Activated naive CD8-positive, alpha-beta T cell (primary cell): ENCODE measurements around the gene PCSK7.
"Not testable (repeated sequence)": the region's sequence is repeated elsewhere in the genome, so short reads cannot be mapped to it uniquely, and the experiment has no call there.

Source experiments
- H3K27ac Mint-ChIP-seq: one replicate; pipeline ENCODE4 v1.8.0; 2021; ENCODE audit warnings: mixed read lengths
- H3K27me3 Mint-ChIP-seq: one replicate; pipeline ENCODE4 v1.8.0; 2021; ENCODE audit warnings: mixed read lengths
- H3K36me3 Mint-ChIP-seq: one replicate; pipeline ENCODE4 v1.8.0; 2021; ENCODE audit warnings: mixed read lengths
- H3K4me1 Mint-ChIP-seq: one replicate; pipeline ENCODE4 v1.8.0; 2021; ENCODE audit warnings: low read depth, mixed read lengths
- H3K4me3 Mint-ChIP-seq: one replicate; pipeline ENCODE4 v1.8.0; 2021; ENCODE audit warnings: mild to moderate bottlenecking, mixed read lengths
- H3K9me3 Mint-ChIP-seq: one replicate; pipeline ENCODE4 v1.8.0; 2021; ENCODE audit warnings: low read depth, mixed read lengths

Gene PCSK7

DNA sequence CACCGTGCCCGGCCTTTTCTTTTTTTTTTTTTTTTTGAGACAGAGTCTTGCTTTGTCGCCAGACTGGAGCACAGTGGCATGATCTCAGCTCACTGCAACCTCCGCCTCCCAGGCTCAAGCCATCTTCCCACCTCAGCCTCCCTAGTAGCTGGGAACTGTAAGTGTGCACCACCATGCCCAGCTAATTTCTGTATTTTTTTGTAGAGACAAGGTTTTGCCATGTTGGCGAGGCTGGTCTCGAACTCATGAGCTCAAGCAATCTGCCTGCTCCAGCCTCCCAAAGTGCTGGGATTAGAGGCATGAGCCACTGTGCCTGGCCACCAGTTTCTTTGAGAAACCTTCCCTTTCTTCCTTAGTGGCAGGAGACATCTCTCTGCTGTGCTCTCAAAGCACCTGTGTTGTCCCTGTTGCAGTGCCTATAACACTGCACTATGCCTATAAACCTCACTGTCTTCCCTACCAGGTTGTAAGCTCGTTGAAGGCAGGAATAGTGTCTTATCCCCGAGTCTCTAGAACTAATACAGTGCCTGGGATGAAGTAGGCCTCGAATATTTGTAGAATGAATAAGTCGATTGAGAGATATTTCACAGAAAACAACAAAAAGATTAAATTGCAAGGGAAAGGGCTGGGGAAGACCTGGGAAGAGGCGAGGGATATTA, 19.0 kb downstream of the PCSK7 start:
- Mint-ChIP-seq H3K27me3 (no peaks in the 10 kb centered on the region), H3K9me3 (no peaks in the 10 kb centered on the region), H3K4me1 (peaks cover 3% of the 10 kb centered on the region), H3K27ac (peak overlapping the region; percentile 37), H3K4me3 (no peak overlapping the region), H3K36me3 (peaks cover 7% of the 10 kb centered on the region)

- H3K9me3 Mint-ChIP-seq: no peaks in the 10 kb centered on the region
- H3K4me1 Mint-ChIP-seq: peaks cover 3% of the 10 kb centered on the region
- no peaks in the 10 kb centered on the region for H3K27me3 Mint-ChIP-seq
- no peak overlapping the region for H3K4me3 Mint-ChIP-seq
- peak overlapping the region; percentile 47 for H3K27ac Mint-ChIP-seq
- peaks cover 7% of the 10 kb centered on the region for H3K36me3 Mint-ChIP-seq
Observed at GRCh38 chr11:117210620-117211019, 21.3 kb downstream of the PCSK7 start.

DNA sequence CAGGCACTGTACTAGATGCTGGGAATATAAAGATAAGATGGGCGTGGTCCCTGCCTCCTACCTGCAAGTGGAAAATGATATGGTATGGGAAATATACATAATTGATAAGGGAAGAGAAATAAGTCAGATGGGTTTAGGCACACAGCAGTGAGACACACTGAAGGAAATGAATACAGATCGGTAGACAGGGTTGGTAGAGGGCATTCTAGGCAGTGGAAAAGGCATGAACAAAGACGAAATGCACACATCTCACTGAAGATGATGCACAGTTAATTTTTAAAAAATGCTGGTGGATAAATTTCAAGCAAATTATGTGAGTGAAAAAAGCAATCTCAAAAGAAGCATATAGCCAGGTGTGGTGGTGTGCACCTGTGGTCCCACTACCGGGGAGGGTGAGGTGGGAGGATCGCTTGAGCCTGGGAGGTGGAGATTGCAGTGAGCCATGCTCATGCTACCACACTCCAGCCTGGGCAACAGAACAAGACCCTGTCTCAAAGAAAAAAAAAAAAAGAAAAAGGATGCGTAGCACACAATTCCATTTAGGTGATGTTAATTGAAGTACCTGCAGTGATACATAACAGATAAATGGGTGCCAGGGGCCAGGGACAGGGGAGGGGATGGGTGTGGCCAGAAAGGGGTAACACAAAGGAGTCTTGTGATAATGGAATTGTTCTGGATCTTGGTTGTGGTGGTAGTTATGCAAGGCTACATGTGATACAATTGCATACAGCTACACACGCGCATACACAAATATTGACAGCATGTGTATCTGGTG, 22.3 kb downstream of the PCSK7 start:
- H3K27ac Mint-ChIP-seq, H3K4me3 Mint-ChIP-seq, H3K27me3 Mint-ChIP-seq, H3K9me3 Mint-ChIP-seq, H3K4me1 Mint-ChIP-seq, H3K36me3 Mint-ChIP-seq: not testable (repeated sequence)

DNA sequence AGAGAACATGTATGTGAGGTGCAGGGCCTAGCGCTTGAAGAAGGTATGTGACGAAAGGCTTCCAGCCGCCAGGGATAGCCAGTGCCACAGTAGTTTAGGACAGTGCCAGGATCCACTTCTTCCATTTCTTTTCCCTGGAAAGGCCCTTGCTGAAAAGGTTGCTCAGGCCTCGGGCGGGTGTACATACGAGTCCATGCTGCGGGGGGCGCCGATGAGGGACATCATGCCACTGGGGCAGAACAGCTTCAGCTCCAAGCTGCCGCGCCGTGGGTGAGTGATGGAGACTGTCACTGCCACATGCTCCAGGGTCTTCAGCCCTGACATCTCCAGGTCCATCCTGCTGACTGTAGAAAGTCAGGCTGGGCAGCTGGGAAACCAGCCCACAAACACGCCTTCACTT, 23.2 kb downstream of the PCSK7 start:
- H3K4me3 Mint-ChIP-seq, H3K9me3 Mint-ChIP-seq, H3K27me3 Mint-ChIP-seq, H3K36me3 Mint-ChIP-seq, H3K4me1 Mint-ChIP-seq, H3K27ac Mint-ChIP-seq: not testable (repeated sequence)

GRCh38 chr11:117207481-117207880, 24.4 kb downstream of the PCSK7 start:
- H3K9me3 Mint-ChIP-seq, H3K27me3 Mint-ChIP-seq, H3K4me1 Mint-ChIP-seq, H3K4me3 Mint-ChIP-seq, H3K27ac Mint-ChIP-seq, H3K36me3 Mint-ChIP-seq: not testable (repeated sequence)

- H3K4me3 Mint-ChIP-seq, H3K27ac Mint-ChIP-seq, H3K4me1 Mint-ChIP-seq, H3K36me3 Mint-ChIP-seq, H3K27me3 Mint-ChIP-seq, H3K9me3 Mint-ChIP-seq: not testable (repeated sequence)
Observed at GRCh38 chr11:117206859-117207258, 25.0 kb downstream of the PCSK7 start.

GRCh38 chr11:117206111-117206510, 25.8 kb downstream of the PCSK7 start:
- not testable (repeated sequence) for H3K27me3 Mint-ChIP-seq, H3K4me3 Mint-ChIP-seq, H3K36me3 Mint-ChIP-seq, H3K27ac Mint-ChIP-seq, H3K4me1 Mint-ChIP-seq, H3K9me3 Mint-ChIP-seq

DNA sequence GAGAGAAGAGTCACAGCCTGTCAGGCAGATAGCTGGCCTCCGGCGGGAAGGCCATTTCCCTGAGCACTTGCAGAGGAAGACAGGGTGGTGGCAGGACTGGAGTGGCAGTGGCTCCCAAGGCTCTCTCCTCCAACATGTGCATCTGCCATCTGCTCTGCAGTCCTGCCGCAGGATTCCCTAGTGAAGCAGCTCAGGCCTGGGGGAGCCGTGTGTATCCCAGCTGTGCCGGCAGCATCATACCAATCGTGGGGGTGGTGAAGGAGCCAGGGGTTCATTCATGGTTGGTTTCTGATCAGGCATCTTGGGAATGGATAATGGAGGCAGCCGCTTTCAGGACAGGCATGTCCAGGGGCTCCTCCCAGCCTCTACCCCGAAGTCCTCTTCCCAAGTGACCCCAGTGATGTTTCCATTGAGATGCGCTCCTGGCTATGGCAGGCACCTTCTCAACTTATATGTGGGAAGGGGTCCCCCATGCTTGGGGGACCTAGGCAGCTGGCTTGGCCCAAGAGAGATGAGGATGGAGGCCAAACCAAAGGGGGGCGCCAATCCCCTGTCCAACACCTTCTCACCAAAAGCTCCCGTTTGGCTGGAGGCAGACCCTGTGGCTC, 26.6 kb downstream of the PCSK7 start:
- H3K4me1 Mint-ChIP-seq: no peaks in the 10 kb centered on the region

DNA sequence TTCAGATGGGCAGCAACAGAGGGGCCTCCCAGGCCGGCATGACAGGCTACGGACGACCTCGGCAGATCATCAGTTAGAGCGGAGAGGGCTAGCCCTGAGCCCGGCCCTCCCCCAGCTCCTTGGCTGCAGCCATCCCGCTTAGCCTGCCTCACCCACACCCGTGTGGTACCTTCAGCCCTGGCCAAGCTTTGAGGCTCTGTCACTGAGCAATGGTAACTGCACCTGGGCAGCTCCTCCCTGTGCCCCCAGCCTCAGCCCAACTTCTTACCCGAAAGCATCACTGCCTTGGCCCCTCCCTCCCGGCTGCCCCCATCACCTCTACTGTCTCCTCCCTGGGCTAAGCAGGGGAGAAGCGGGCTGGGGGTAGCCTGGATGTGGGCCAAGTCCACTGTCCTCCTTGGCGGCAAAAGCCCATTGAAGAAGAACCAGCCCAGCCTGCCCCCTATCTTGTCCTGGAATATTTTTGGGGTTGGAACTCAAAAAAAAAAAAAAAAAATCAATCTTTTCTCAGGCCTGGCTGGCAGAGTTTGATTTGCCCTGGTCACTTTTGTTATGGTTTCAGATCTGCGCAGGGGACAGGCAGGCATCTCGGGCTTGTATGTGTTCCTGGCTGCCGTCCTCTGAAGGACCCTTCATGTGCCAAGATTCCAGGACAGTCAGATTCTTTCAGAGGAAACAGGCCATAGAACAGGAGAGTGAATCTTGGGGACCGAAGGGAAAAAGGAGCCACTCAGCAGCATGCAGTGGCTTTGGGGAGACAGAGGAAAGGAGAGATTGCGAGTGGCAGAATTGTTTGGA, 27.4 kb downstream of the PCSK7 start:
- H3K27ac Mint-ChIP-seq: peak overlapping the region; percentile 28
- no peak overlapping the region for H3K4me3 Mint-ChIP-seq
- no peaks in the 10 kb centered on the region for H3K4me1 Mint-ChIP-seq
- H3K27me3 Mint-ChIP-seq: no peaks in the 10 kb centered on the region
- H3K36me3 Mint-ChIP-seq: peaks cover 2% of the 10 kb centered on the region
- no peaks in the 10 kb centered on the region for H3K9me3 Mint-ChIP-seq

More for the DNA sequence above, 26.6 kb downstream of the PCSK7 start:
- H3K36me3 Mint-ChIP-seq: peaks cover 2% of the 10 kb centered on the region
- no peak overlapping the region for H3K4me3 Mint-ChIP-seq
- peak overlapping the region; percentile 34 for H3K27ac Mint-ChIP-seq
- H3K27me3 Mint-ChIP-seq: no peaks in the 10 kb centered on the region
- H3K9me3 Mint-ChIP-seq: no peaks in the 10 kb centered on the region

DNA sequence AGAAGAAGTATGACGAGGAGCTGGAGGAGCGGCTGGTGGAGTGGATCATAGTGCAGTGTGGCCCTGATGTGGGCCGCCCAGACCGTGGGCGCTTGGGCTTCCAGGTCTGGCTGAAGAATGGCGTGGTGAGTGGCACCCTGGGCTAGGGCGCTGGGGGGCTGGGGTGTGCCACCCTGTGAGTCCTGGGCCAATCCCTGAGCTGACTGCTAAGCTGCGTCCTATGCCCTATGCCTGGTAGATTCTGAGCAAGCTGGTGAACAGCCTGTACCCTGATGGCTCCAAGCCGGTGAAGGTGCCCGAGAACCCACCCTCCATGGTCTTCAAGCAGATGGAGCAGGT, 28.8 kb downstream of the PCSK7 start:
- Mint-ChIP-seq H3K27ac (peak overlapping the region; percentile 41), H3K4me1 (no peaks in the 10 kb centered on the region), H3K9me3 (no peaks in the 10 kb centered on the region), H3K36me3 (peaks cover 2% of the 10 kb centered on the region), H3K27me3 (no peaks in the 10 kb centered on the region), H3K4me3 (no peak overlapping the region)

- no peaks in the 10 kb centered on the region for H3K4me1 Mint-ChIP-seq
- no peaks in the 10 kb centered on the region for H3K9me3 Mint-ChIP-seq
- peaks cover 2% of the 10 kb centered on the region for H3K36me3 Mint-ChIP-seq
- no peak overlapping the region for H3K4me3 Mint-ChIP-seq
- H3K27me3 Mint-ChIP-seq: no peaks in the 10 kb centered on the region
- H3K27ac Mint-ChIP-seq: no peak overlapping the region
Observed at GRCh38 chr11:117202386-117203068, 29.3 kb downstream of the PCSK7 start.

- no peaks in the 10 kb centered on the region for H3K4me1 Mint-ChIP-seq
- H3K4me3 Mint-ChIP-seq: no peak overlapping the region
- no peaks in the 10 kb centered on the region for H3K9me3 Mint-ChIP-seq
- peaks cover 2% of the 10 kb centered on the region for H3K36me3 Mint-ChIP-seq
- no peaks in the 10 kb centered on the region for H3K27me3 Mint-ChIP-seq
- peak overlapping the region; percentile 16 for H3K27ac Mint-ChIP-seq
Observed at GRCh38 chr11:117201658-117202305, 30.1 kb downstream of the PCSK7 start.

DNA sequence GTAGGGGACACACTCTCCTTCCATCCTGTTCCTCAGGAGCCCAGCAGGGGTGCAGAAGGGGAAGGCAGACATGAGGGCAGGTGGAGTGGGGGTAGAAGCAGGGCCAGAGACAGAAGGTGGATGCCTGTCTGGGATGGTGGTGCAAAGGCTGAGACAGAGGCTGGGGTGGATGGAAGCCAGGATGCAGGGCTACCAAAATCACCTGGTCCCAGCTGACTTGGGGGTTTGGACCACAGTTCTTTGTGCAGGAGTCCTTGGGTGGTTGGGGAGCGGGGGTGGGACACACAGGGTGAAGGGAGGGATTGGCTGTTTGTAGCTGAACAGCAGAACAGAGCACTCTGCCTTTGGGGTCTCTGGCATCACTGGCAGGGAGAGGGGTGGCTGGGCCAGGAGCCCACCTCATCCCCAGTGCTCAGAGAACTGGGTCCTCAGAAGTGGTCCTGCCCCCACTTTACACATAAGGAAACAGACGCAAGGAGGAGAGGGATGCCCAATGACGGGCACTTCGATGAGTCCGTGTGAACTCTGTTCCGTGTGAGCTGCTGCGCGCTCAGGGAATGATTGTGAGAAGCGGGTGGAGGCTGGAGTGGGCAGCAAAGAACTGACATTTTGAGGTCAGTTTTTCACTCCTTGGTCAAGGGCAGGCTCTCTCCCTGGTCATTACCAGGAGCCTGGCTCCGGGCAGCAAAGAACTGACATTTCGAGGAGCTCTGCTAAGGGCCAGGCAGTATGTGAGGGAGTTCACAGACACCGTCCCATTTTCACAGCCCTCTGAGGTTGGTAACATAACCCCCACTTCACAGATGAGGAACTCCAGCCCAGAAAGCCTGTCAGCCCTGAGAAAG, 30.8 kb downstream of the PCSK7 start:
- H3K4me3 Mint-ChIP-seq: no peak overlapping the region
- H3K27me3 Mint-ChIP-seq: no peaks in the 10 kb centered on the region
- no peak overlapping the region for H3K27ac Mint-ChIP-seq
- no peaks in the 10 kb centered on the region for H3K9me3 Mint-ChIP-seq
- H3K36me3 Mint-ChIP-seq: peaks cover 2% of the 10 kb centered on the region
- H3K4me1 Mint-ChIP-seq: no peaks in the 10 kb centered on the region
